Naive B cell (primary cell): ENCODE measurements around the gene RAD23B. TPM values are rescaled to one million over a fixed set of nuclear protein-coding genes. Genes with fewer than 3 reads are reported as not detected.

Source experiments
- ATAC-seq, 2 donors: fragments of 150-1000 bp; cut with Tn5 transposase; 2 replicates each; pipeline ENCODE4 v1.10.0; 2021; ENCODE audit warnings: low read depth in 2 of 2, mild to moderate bottlenecking in 2 of 2, moderate library complexity in 2 of 2
- DNase-seq: peaks from one replicate; pipeline ENCODE4 v3.0.0; 2022
- H3K27ac Mint-ChIP-seq, 6 donors: one replicate each; pipeline ENCODE4 v1.8.0; 2020 to 2022; ENCODE audit warnings: mild to moderate bottlenecking in 6 of 6, mixed read lengths in 6 of 6, moderate library complexity in 5 of 6, inconsistent platforms in 2 of 6
- H3K27me3 Mint-ChIP-seq, 3 donors: one replicate each; pipeline ENCODE4 v1.8.0; 2021 to 2022; ENCODE audit warnings: mixed read lengths in 3 of 3, mild to moderate bottlenecking in 1 of 3
- H3K36me3 Mint-ChIP-seq, 2 donors: one replicate each; pipeline ENCODE4 v1.8.0; 2020 to 2022; ENCODE audit warnings: mixed read lengths in 2 of 2, inconsistent platforms in 1 of 2, mild to moderate bottlenecking in 1 of 2
- H3K4me1 Mint-ChIP-seq, 3 donors: one replicate each; pipeline ENCODE4 v1.8.0; 2020 to 2022; ENCODE audit warnings: mixed read lengths in 3 of 3, inconsistent platforms in 1 of 3, mild to moderate bottlenecking in 1 of 3, moderate library complexity in 1 of 3
- H3K4me3 Mint-ChIP-seq, 8 donors: one replicate each; pipeline ENCODE4 v1.8.0; 2020 to 2022; ENCODE audit warnings: mild to moderate bottlenecking in 8 of 8, mixed read lengths in 8 of 8, moderate library complexity in 8 of 8, inconsistent platforms in 2 of 8
- H3K9me3 Mint-ChIP-seq, 7 donors: one replicate each; pipeline ENCODE4 v1.8.0; 2020 to 2022; ENCODE audit warnings: mixed read lengths in 7 of 7, mild to moderate bottlenecking in 5 of 7, inconsistent platforms in 2 of 7, moderate library complexity in 1 of 7
- polyA plus RNA-seq, 6 donors: library from polyadenylated mRNA; unstranded; fragments of 300-500 nt; fragmentation: Illumina TruSeq; gene quantifications; one replicate each; pipeline ENCODE4 v1.2.3, GENCODE V29; 2021; ENCODE audit warnings: low read depth in 6 of 6

The RAD23B gene
- polyA plus RNA-seq, 6 donors from 2014 or later, result 11.7 to 33.6 (median 25.2) TPM

DNA sequence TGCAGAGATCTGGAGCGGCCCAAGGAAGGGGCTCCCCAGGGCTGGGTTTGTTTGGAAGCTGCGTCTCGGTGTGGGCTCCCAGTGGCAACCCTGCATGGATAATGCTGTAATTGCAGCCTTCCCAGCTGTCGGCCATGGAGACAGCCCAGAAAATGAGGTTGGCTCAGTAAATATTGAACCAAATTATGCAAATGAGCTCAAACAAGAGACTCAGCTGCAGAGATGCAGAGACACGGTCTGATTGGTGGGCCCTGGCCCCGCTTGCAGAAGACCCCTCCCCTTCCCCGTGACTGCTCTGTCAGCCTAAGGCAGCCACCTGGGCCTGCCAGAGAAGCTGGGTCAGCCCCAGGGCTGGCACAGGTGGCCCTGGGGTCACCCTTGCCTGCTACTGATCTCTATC lies 75.9 kb downstream of the RAD23B start:
- Mint-ChIP-seq H3K4me1 (peaks cover 0 to 7% (median 0%) of the 10 kb centered on the region in 3 donors), H3K9me3 (peaks cover 0 to 4% (median 0%) of the 10 kb centered on the region in 7 donors), H3K27me3 (peaks cover 15 to 25% (median 23%) of the 10 kb centered on the region in 3 donors), H3K27ac (no peak overlapping the region), H3K4me3 (no peak overlapping the region), H3K36me3 (no peaks in the 10 kb centered on the region)
- DNase-seq (no peak), ATAC-seq (no peak)

DNA sequence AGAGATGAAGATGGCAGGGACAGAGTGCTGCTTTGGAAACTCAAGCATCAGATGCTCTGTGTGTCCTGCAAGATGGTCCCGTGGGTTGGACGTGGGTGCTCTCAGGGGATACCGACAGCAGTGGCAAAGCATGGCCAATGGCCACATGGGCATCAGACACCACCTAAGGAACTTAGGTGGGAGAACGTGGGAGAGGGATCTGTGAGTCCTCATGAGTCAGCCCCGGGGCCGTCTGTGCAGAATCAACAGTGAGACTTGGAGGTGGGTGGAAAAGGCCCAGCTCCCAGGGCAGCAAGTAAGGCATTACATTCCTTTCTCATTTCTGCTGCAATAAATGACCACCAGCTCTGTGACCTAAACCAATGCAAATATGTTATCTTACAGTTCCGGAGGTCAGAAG lies 77.0 kb downstream of the RAD23B start:
- Mint-ChIP-seq H3K4me3 (no peak overlapping the region), H3K36me3 (no peaks in the 10 kb centered on the region), H3K9me3 (peaks cover 0 to 4% (median 0%) of the 10 kb centered on the region in 7 donors), H3K4me1 (peaks cover 0 to 7% (median 0%) of the 10 kb centered on the region in 3 donors), H3K27ac (no peak overlapping the region), H3K27me3 (peaks cover 16 to 21% (median 20%) of the 10 kb centered on the region in 3 donors)
- ATAC-seq (no peak), DNase-seq (no peak)

DNA sequence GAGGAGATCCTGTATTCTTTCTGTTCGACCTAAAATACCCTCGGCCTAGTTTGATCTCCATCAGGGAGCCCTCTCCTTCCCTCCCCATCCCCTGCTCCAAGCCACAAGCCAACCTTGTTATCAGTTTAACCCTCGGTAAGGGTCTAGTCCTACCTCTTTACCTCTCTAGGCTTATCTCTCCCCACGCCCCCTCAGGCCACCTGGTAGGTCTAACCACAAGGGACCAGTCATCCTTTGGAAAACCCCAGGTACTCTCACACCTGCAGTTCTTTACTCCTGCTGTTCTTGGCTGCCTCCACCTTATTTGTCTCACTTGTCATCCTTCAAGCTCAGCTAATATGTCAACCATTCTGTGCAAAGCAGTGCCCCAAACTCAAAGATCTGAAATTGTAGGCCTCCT lies 78.7 kb downstream of the RAD23B start:
- peak overlapping the region in 1 of 8 donors; percentile 26 for H3K4me3 Mint-ChIP-seq
- peaks cover 0 to 7% (median 0%) of the 10 kb centered on the region in 3 donors for H3K4me1 Mint-ChIP-seq
- no peak for DNase-seq
- no peak for ATAC-seq
- peak overlapping the region in 1 of 6 donors; percentile 10 for H3K27ac Mint-ChIP-seq
- no peaks in the 10 kb centered on the region for H3K36me3 Mint-ChIP-seq
- peaks cover 0 to 2% (median 0%) of the 10 kb centered on the region in 7 donors for H3K9me3 Mint-ChIP-seq
- H3K27me3 Mint-ChIP-seq, result peaks cover 7 to 20% (median 16%) of the 10 kb centered on the region in 3 donors

DNA sequence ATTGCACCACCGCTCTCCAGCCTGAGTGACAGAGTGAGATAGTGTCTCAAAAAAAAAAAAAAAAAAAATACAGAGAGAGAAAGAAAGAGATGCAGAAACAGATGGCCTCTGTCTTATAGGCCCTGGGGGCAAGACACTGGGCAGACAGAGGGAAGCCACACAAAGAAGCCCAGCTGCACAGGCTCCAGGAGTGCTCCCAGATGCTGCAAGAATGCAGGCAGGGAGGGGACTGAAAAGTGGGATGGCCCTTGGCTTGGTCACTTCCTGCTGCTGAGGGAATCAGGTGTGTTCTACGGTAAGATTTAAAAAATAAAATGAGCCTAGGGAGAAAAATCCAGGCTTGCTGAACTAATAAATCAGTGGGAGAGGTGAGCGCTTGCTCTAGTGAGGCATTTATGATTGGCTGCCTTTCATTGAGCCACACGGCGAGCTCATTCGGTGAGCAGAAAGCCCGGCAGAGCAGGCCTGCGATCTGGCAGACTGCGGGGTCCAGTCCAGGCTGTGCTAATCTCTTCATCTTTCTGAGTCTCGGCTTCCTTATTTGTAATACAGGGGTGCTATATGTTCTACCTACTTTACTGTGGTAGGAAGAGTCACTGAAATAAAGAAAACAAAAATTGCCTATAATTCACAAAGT lies 80.6 kb downstream of the RAD23B start:
- Mint-ChIP-seq H3K27ac (no peak overlapping the region), H3K4me1 (peaks cover 0 to 7% (median 3%) of the 10 kb centered on the region in 3 donors), H3K4me3 (no peak overlapping the region), H3K27me3 (peaks cover 15 to 23% (median 23%) of the 10 kb centered on the region in 3 donors), H3K36me3 (no peaks in the 10 kb centered on the region), H3K9me3 (peaks cover 0 to 2% (median 0%) of the 10 kb centered on the region in 7 donors)
- DNase-seq (no peak), ATAC-seq (no peak)

DNA sequence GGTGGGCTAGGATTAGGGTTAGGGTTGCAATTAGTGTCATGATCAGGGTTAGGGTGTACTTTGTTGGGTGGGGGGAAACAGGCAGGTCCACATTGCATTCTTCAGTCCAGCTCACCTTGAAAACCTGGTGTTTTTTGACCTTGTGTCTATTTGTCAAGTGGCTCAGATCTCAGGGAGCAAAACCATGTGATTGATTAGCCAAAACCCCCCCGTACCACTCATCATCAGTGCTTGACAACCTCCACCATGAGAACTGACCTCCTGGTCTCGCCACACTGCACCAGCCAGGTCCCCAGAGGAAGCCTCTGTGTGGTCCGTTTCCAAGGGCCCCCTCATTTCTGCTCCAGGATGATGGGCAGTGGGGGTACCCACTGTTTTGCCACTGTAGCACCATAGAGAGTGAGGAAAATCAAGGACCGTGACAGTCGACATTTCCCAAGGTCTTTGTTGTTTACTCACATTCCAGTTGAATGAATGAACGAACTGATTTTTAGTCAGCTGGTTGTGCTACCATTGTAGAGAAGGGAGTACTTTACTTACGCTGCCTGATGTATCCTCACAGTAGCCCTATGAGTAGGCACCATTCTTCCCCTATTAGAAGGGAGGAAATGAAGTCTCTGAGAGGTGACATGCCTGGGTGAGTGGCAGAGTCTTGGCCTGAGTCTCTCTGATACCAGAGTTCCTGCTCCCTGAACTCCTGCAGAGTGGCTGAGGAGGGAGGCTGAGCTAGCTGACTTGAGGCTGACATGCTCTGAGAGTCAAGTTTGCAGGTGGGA lies 84.8 kb downstream of the RAD23B start:
- ATAC-seq (no peak), DNase-seq (no peak)
- Mint-ChIP-seq H3K9me3 (peaks cover 0 to 2% (median 0%) of the 10 kb centered on the region in 7 donors), H3K4me3 (no peak overlapping the region), H3K4me1 (peaks cover 0 to 3% (median 0%) of the 10 kb centered on the region in 3 donors), H3K36me3 (no peaks in the 10 kb centered on the region), H3K27ac (no peak overlapping the region), H3K27me3 (peaks cover 18 to 31% (median 23%) of the 10 kb centered on the region in 3 donors)

DNA sequence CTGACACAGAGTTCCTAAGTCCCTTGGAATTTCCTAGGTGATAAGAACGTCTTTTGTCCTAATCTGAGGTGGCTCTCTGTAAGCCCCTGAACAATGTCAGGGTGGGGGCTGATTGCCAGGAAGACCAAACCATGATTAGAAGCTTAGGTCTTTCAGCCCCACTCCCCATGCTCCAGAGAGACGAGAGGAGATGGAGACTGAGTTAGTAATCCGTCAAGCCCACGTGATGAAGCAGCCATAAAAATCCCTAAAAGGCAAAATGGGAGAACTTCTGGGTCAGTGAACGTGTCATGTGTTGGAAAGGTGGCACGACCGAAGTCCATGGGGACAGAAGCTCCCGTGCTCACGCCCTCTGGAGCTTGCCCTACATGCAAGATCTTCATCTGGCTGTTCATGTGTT lies 85.6 kb downstream of the RAD23B start:
- DNase-seq (no peak), ATAC-seq (no peak)
- Mint-ChIP-seq H3K36me3 (no peaks in the 10 kb centered on the region), H3K27me3 (peaks cover 17 to 31% (median 23%) of the 10 kb centered on the region in 3 donors), H3K27ac (no peak overlapping the region), H3K4me3 (no peak overlapping the region), H3K4me1 (peaks cover 0 to 3% (median 0%) of the 10 kb centered on the region in 3 donors), H3K9me3 (peaks cover 0 to 2% (median 0%) of the 10 kb centered on the region in 7 donors)

DNA sequence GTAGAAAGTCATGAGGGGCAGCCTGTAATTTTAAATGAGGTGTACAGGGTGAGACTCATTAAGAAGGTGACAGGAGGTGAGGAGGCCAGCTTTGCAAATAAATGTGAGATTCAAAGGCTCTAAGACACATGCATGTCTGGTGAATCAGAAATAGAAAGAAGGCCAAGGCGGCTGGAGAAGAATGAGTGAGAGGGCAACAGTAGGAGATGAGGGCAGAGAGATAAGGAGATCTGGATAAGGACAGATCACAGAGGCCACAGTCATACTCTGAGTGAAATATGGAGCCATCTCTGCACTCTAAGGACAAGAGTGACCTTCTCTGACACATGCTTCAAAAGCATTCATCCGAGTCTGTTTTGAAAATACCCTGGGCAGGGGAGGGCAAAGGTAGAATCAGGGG lies 90.7 kb downstream of the RAD23B start:
- Mint-ChIP-seq H3K27ac (no peak overlapping the region), H3K27me3 (peaks cover 6 to 13% (median 7%) of the 10 kb centered on the region in 3 donors), H3K4me1 (no peaks in the 10 kb centered on the region), H3K36me3 (no peaks in the 10 kb centered on the region), H3K4me3 (no peak overlapping the region), H3K9me3 (no peaks in the 10 kb centered on the region)
- ATAC-seq, result no peak
- no peak for DNase-seq

DNA sequence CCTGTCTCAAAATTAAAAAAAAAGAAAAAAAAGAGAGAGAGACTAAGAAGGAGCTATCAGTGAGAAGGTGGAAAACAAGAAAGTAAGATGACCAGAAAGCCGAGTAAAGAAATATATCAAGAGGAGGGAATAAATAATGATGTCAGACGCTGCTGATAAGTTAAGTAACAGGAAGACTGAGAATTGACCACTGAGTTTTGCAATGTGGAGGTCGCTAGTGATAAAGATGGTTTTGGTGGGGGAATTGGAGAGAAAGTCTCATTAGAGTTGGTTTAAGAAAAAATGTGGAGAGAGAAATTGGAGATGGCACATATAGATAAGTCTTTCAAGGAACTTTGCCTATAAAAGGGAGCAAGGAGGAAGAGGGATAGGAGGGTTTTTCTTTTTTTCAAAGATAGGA lies 91.9 kb downstream of the RAD23B start:
- Mint-ChIP-seq H3K4me1 (no peaks in the 10 kb centered on the region), H3K4me3 (no peak overlapping the region), H3K27ac (no peak overlapping the region), H3K36me3 (no peaks in the 10 kb centered on the region), H3K9me3 (no peaks in the 10 kb centered on the region), H3K27me3 (peaks cover 0 to 8% (median 7%) of the 10 kb centered on the region in 3 donors)
- DNase-seq (no peak), ATAC-seq (no peak)

DNA sequence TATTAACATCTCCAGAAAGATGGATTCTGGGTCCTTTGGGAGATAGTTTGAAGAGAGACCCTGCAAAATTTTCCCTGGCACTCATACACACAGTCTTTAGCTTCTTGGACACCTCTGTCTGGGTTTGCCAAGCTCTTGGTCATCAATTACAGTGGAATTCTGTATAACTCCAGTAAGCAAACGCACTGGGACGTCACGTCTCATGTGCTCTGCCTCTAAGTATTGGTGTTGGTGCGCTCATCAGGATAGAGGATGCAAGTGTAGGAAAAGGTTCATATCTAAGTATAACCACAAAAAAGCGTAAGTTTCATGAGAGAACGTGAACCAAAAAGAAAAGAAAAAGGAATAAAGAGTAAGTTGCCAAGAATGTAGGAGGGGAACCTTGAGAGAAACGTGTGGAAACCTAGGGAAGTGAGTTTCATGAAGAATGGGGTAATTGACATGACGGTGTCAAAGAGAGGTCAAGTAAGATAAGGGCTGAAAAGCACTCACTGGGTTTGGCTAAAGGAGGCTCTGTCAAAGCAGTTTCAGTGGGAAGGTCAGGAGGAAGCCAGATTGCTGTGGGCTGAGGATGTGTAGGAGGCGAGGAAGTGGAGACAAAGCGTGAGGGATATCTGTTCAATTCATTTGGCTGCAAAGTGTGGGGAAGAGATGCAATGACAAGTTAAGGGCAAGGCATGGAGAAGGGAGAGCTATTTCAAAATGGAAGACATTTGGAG lies 92.7 kb downstream of the RAD23B start:
- Mint-ChIP-seq H3K36me3 (no peaks in the 10 kb centered on the region), H3K27me3 (peaks cover 0 to 8% (median 5%) of the 10 kb centered on the region in 3 donors), H3K4me3 (no peak overlapping the region), H3K27ac (no peak overlapping the region), H3K9me3 (no peaks in the 10 kb centered on the region), H3K4me1 (no peaks in the 10 kb centered on the region)
- DNase-seq, result no peak
- no peak for ATAC-seq

DNA sequence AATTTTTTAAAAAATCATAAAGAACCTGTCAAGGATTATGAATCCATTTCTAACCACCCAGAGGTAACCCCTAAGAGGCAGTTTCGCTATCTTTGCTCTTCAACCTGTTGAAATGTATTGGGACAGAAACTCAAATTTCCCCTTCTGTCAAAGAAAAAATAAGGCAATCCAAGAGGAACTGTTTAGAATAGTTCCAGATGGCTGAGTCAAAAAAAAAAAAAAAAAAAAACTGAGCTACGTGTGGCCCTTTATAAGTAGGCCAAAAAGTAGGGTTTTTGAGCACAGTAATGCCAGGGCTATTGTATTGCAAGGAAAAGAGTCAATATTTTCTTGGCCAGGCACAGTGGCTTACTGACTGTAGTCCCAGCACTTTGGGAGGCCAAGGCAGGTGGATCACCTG lies 94.9 kb downstream of the RAD23B start:
- no peaks in the 10 kb centered on the region for H3K36me3 Mint-ChIP-seq
- no peak for ATAC-seq
- H3K27ac Mint-ChIP-seq, result no peak overlapping the region
- H3K4me3 Mint-ChIP-seq, result no peak overlapping the region
- H3K27me3 Mint-ChIP-seq, result peaks cover 9 to 15% (median 11%) of the 10 kb centered on the region in 3 donors
- no peaks in the 10 kb centered on the region for H3K9me3 Mint-ChIP-seq
- H3K4me1 Mint-ChIP-seq, result no peaks in the 10 kb centered on the region
- DNase-seq, result no peak

Other genes with a start within 250 kb of the RAD23B start
- gene KLF4, start 206.5 kb downstream of the RAD23B start, polyA plus RNA-seq, result 1 to 10 TPM; 1.4 to 8.0 (median 2.2) TPM